Neuronal stem cell (in vitro differentiated cells): ENCODE measurements around the gene GFI1B.

ENCODE experiments used
- DNase-seq: peaks from one replicate; pipeline ENCODE4 v3.0.0-alpha.2; 2013; ENCODE audit warnings: low spot score
- H2AFZ ChIP-seq: one replicate; pipeline ENCODE4 v1.6.1; 2013; ENCODE audit warnings: mild to moderate bottlenecking, low read length, inconsistent platforms
- H2AK5ac ChIP-seq: 2 replicates; pipeline ENCODE4 v1.6.1; 2013; ENCODE audit warnings: low read depth, mild to moderate bottlenecking, inconsistent platforms, low read length, moderate library complexity, mixed read lengths
- H2BK120ac ChIP-seq: 2 replicates; pipeline ENCODE4 v1.6.1; 2013; ENCODE audit warnings: low read depth, mild to moderate bottlenecking, inconsistent platforms, low read length, moderate library complexity, mixed read lengths
- H2BK12ac ChIP-seq: one replicate; pipeline ENCODE4 v1.6.1; 2013; ENCODE audit warnings: low read length, inconsistent platforms
- H2BK15ac ChIP-seq: 2 replicates; pipeline ENCODE4 v1.6.1; 2013; ENCODE audit warnings: mild to moderate bottlenecking, low read length, inconsistent platforms, mixed read lengths
- H2BK5ac ChIP-seq: one replicate; pipeline ENCODE4 v1.6.1; 2013; ENCODE audit warnings: inconsistent platforms, mild to moderate bottlenecking, low read length, moderate library complexity
- H3K14ac ChIP-seq: one replicate; pipeline ENCODE4 v1.6.1; 2013; ENCODE audit warnings: low read length, inconsistent platforms
- H3K18ac ChIP-seq: 2 replicates; pipeline ENCODE4 v1.6.1; 2013; ENCODE audit warnings: low read length, inconsistent platforms
- H3K23ac ChIP-seq: 2 replicates; pipeline ENCODE4 v1.6.1; 2013; ENCODE audit warnings: low read depth, mild to moderate bottlenecking, mixed read lengths, low read length, inconsistent platforms; ENCODE audit not compliant: poor library complexity
- H3K27ac ChIP-seq: replicated peaks from 3 replicates; pipeline ENCODE4 v1.5.1; 2013; ENCODE audit warnings: low read length, inconsistent platforms
- H3K27me3 ChIP-seq, 3 experiments: 2 replicates each; pipeline ENCODE4 v1.6.1; 2013; ENCODE audit warnings: low read length in 3 of 3, mild to moderate bottlenecking in 2 of 3, inconsistent platforms in 1 of 3, low read depth in 1 of 3, mixed read lengths in 1 of 3, moderate library complexity in 1 of 3; ENCODE audit not compliant: control insufficient read depth in 3 of 3, insufficient read depth in 3 of 3
- H3K36me3 ChIP-seq, 2 donors: replicated peaks in 1 of 2; 2 replicates each; pipeline ENCODE4 v1.6.1; 2013; ENCODE audit warnings: low read length in 2 of 2; ENCODE audit not compliant: control insufficient read depth in 2 of 2, insufficient read depth in 2 of 2
- H3K4ac ChIP-seq: 2 replicates; pipeline ENCODE4 v1.6.1; 2013; ENCODE audit warnings: inconsistent platforms, mild to moderate bottlenecking, low read length, moderate library complexity
- H3K4me1 ChIP-seq, 2 donors: 1 replicate in 1 of 2; 2 replicates in 1 of 2; pipeline ENCODE4 v1.6.1; 2013; ENCODE audit warnings: low read length in 2 of 2, low read depth in 1 of 2; ENCODE audit not compliant: control insufficient read depth in 2 of 2, insufficient read depth in 1 of 2
- H3K4me2 ChIP-seq: one replicate; pipeline ENCODE4 v1.6.1; 2013; ENCODE audit warnings: mild to moderate bottlenecking, low read length, inconsistent platforms; ENCODE audit not compliant: insufficient read depth, poor library complexity, severe bottlenecking
- H3K4me3 ChIP-seq, 2 donors: 2 replicates each; pipeline ENCODE4 v1.5.1; 2013; ENCODE audit warnings: low read length in 2 of 2, mild to moderate bottlenecking in 2 of 2, inconsistent platforms in 1 of 2, moderate library complexity in 1 of 2
- H3K79me1 ChIP-seq: one replicate; pipeline ENCODE4 v1.6.1; 2013; ENCODE audit warnings: low read depth, mild to moderate bottlenecking, inconsistent platforms, low read length, moderate library complexity
- H3K9ac ChIP-seq: one replicate; pipeline ENCODE4 v1.6.1; 2013; ENCODE audit warnings: mild to moderate bottlenecking, low read depth, low read length, inconsistent platforms; ENCODE audit not compliant: poor library complexity
- H3K9me3 ChIP-seq, 2 donors: replicated peaks in 1 of 2; 2 replicates each; pipeline versions ENCODE3 to v1.6.1; 2013; ENCODE audit warnings: low read length in 2 of 2, mild to moderate bottlenecking in 2 of 2, inconsistent platforms in 1 of 2, low read depth in 1 of 2, mixed read lengths in 1 of 2, moderate library complexity in 1 of 2; ENCODE audit not compliant: control insufficient read depth in 2 of 2, insufficient read depth in 1 of 2
- H4K8ac ChIP-seq: one replicate; pipeline ENCODE4 v1.6.1; 2013; ENCODE audit warnings: low read depth, mild to moderate bottlenecking, inconsistent platforms, low read length, moderate library complexity
- H4K91ac ChIP-seq: one replicate; pipeline ENCODE4 v1.6.1; 2013; ENCODE audit warnings: low read length, low read depth, mild to moderate bottlenecking, inconsistent platforms; ENCODE audit not compliant: poor library complexity
- WGBS, 2 donors: extraction: QIAGEN DNeasy Blood & Tissue Kit; methylation state at CpG; one replicate each; pipeline ENCODE4 v1.1.7; 2013; ENCODE audit warnings: missing lambda C conversion rate in 2 of 2, mixed read lengths in 1 of 2; ENCODE audit not compliant: insufficient read length in 2 of 2, insufficient replicate concordance in 1 of 2; ENCODE audit errors: extremely low coverage in 2 of 2; 5-methylcytosine and 5-hydroxymethylcytosine counted together

GFI1B gene

GRCh38 chr9:132984202-132985070 lies 5.9 kb downstream of the GFI1B start:
- Histone ChIP-seq H3K4me3 (no peak overlapping the region), H2AFZ (no peak overlapping the region), H3K9ac (no peak overlapping the region), H3K4me1 (peaks cover 0 to under 1% of the 10 kb centered on the region in 2 donors), H3K9me3 (no peaks in the 10 kb centered on the region), H3K4ac (no peak overlapping the region), H2BK5ac (no peak overlapping the region), H3K4me2 (no peak overlapping the region), H2BK12ac (no peak overlapping the region), H3K79me1 (peaks cover 1% of the 10 kb centered on the region), H2BK15ac (peak overlapping the region; percentile 24), H2BK120ac (no peak overlapping the region), H3K27me3 (peaks cover 0 to 77% (median 9%) of the 10 kb centered on the region in 3 experiments), H3K23ac (peak overlapping the region; percentile 43), H3K36me3 (no peaks in the 10 kb centered on the region), H3K14ac (no peak overlapping the region), H3K27ac (no peak overlapping the region), H4K8ac (peak overlapping the region; percentile 54), H4K91ac (no peak overlapping the region), H2AK5ac (peak overlapping the region; percentile 47), H3K18ac (peak overlapping the region; percentile 81)
- no peak for DNase-seq
- WGBS, 2 donors, result no CpG with 5 or more reads among the region's 20 CpGs

GRCh38 chr9:132985071-132985350 lies 6.5 kb downstream of the GFI1B start:
- no CpG with 5 or more reads among the region's 4 CpGs for WGBS, 2 donors
- H2AFZ ChIP-seq, result no peak overlapping the region
- peaks cover 0 to 71% (median 4%) of the 10 kb centered on the region in 3 experiments for H3K27me3 ChIP-seq
- H3K27ac ChIP-seq, result no peak overlapping the region
- no peak overlapping the region for H3K4me2 ChIP-seq
- DNase-seq, result no peak
- no peak overlapping the region for H2BK5ac ChIP-seq
- H4K91ac ChIP-seq, result peak overlapping the region; percentile 33
- H3K9me3 ChIP-seq, result no peaks in the 10 kb centered on the region
- H3K4me3 ChIP-seq, result no peak overlapping the region
- H4K8ac ChIP-seq, result no peak overlapping the region
- H3K18ac ChIP-seq, result peak overlapping the region; percentile 8
- no peak overlapping the region for H2BK15ac ChIP-seq
- peak overlapping the region; percentile 43 for H3K23ac ChIP-seq
- H3K4me1 ChIP-seq, result no peaks in the 10 kb centered on the region
- no peak overlapping the region for H3K4ac ChIP-seq
- H3K36me3 ChIP-seq, result no peaks in the 10 kb centered on the region
- no peak overlapping the region for H2BK12ac ChIP-seq
- no peak overlapping the region for H2BK120ac ChIP-seq
- peaks cover 1% of the 10 kb centered on the region for H3K79me1 ChIP-seq
- no peak overlapping the region for H2AK5ac ChIP-seq
- no peak overlapping the region for H3K9ac ChIP-seq
- no peak overlapping the region for H3K14ac ChIP-seq

GRCh38 chr9:132985489-132985888 lies 7.0 kb downstream of the GFI1B start:
- Histone ChIP-seq H3K79me1 (peaks cover 1% of the 10 kb centered on the region), H3K4me2 (no peak overlapping the region), H3K36me3 (no peaks in the 10 kb centered on the region), H4K8ac (no peak overlapping the region), H3K4me1 (no peaks in the 10 kb centered on the region), H2BK120ac (no peak overlapping the region), H2BK12ac (no peak overlapping the region), H3K27ac (no peak overlapping the region), H3K9ac (no peak overlapping the region), H2BK5ac (no peak overlapping the region), H2AK5ac (no peak overlapping the region), H3K4me3 (no peak overlapping the region), H3K9me3 (no peaks in the 10 kb centered on the region), H3K4ac (no peak overlapping the region), H2BK15ac (no peak overlapping the region), H2AFZ (no peak overlapping the region), H3K18ac (no peak overlapping the region), H4K91ac (no peak overlapping the region), H3K23ac (no peak overlapping the region), H3K14ac (no peak overlapping the region), H3K27me3 (peaks cover 0 to 66% (median 2%) of the 10 kb centered on the region in 3 experiments)
- DNase-seq, result no peak
- no CpG with 5 or more reads among the region's 8 CpGs for WGBS, 2 donors

- WGBS, 2 donors, result no CpG with 5 or more reads among the region's 13 CpGs
- Histone ChIP-seq H3K4me3 (no peak overlapping the region), H3K23ac (no peak overlapping the region), H3K27ac (no peak overlapping the region), H3K27me3 (peaks cover 0 to 63% (median 2%) of the 10 kb centered on the region in 3 experiments), H3K36me3 (no peaks in the 10 kb centered on the region), H3K18ac (no peak overlapping the region), H2AK5ac (no peak overlapping the region), H3K4me1 (no peaks in the 10 kb centered on the region), H2BK12ac (no peak overlapping the region), H4K91ac (no peak overlapping the region), H3K14ac (no peak overlapping the region), H2BK5ac (no peak overlapping the region), H2AFZ (no peak overlapping the region), H3K4ac (no peak overlapping the region), H2BK15ac (no peak overlapping the region), H3K9ac (no peak overlapping the region), H3K4me2 (no peak overlapping the region), H2BK120ac (no peak overlapping the region), H4K8ac (no peak overlapping the region), H3K9me3 (no peaks in the 10 kb centered on the region), H3K79me1 (peaks cover 1% of the 10 kb centered on the region)
- no peak for DNase-seq
Observed at GRCh38 chr9:132986114-132986513, 7.6 kb downstream of the GFI1B start.
